GM19043 (cell line): ENCODE measurements around the gene VAMP5.
"Not testable (repeated sequence)": the region's sequence is repeated elsewhere in the genome, so short reads cannot be mapped to it uniquely, and the experiment has no call there.

Source experiments
- ATAC-seq: cut with Tn5 transposase; IDR thresholded peaks from one replicate; pipeline ENCODE4 v1.9.1; 2021; ENCODE audit warnings: low read depth; ENCODE audit not compliant: unreplicated experiment

The VAMP5 gene, protein sequence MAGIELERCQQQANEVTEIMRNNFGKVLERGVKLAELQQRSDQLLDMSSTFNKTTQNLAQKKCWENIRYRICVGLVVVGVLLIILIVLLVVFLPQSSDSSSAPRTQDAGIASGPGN

GRCh38 chr2:85584354-85584856, at the start of gene VAMP5:
Gene VAMP5 (plus strand): TSS chr2:85584431. CDS start chr2:85584491, 60 bp downstream.
- ATAC-seq: peak; percentile 58

DNA sequence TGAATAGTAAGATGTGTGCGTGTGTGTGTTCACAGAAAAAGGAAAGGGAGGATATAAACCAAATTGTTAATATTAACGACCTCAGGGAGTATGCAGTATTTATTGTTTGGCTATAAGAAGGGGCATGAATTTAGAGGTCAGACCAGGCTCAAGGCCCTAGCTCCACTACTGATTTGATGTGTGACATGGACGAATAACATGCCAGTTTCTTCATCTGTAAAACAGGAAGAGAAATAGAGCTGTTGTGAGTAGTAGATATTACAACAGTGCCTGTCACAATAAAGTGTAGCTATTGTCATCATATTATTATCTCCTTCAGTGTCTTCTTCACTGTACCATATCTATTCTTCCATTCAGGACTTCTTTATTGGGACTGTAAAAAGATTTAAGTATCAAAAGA, 49.4 kb upstream of the VAMP5 start:
- no peak for ATAC-seq

- no peak for ATAC-seq
These were observed 47.8 kb upstream of the VAMP5 start for GRCh38 chr2:85536479-85536878.

- ATAC-seq: no peak
These were observed 46.4 kb upstream of the VAMP5 start for GRCh38 chr2:85537600-85538506.

DNA sequence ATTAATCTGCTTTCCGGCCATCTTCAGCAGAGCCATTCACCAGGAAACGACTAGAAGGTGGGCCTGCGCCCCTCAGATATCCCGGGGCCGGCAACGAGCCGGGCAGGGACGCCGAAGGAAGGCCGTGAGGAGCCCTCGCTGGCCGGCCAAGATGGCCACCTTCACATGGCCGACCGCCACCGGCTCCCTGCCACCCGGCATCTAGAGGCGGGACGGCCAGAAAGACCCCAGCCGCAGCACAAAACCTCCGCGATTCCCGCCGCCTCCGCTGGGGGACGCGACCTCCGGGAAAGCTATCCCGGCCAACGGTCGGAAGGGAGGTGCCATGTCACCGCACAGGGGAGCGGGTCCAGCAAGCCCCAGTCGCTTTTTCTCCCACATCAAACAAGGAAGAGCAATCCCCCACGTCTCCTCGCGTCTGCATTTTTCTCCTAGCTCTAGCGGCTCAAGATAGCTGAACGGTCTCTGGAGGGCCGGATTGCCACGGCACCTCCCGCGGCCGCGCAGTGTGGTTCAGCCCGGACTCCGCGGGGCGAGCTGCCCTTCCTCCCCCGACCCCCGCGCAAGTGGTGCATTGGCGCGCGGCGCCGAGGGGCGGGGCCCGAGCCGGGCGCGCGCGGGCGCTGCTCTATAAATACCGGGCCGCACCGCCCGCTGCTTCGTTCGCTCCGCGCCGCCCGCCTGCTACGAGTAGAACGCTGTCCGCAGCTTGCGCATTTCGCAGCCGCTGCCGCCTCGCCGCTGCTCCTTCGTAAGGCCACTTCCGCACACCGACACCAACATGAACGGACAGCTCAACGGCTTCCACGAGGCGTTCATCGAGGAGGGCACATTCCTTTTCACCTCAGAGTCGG, 45.5 kb upstream of the VAMP5 start, which contains the start of gene MAT2A:
Gene MAT2A (plus strand): TSS at position 662 of the 854 bp plus-strand sequence. CDS start 120 bp downstream, at position 782.
- ATAC-seq: peak; percentile 60

- ATAC-seq: peak; percentile 19
These were observed 44.7 kb upstream of the VAMP5 start for GRCh38 chr2:85539361-85540132.

DNA sequence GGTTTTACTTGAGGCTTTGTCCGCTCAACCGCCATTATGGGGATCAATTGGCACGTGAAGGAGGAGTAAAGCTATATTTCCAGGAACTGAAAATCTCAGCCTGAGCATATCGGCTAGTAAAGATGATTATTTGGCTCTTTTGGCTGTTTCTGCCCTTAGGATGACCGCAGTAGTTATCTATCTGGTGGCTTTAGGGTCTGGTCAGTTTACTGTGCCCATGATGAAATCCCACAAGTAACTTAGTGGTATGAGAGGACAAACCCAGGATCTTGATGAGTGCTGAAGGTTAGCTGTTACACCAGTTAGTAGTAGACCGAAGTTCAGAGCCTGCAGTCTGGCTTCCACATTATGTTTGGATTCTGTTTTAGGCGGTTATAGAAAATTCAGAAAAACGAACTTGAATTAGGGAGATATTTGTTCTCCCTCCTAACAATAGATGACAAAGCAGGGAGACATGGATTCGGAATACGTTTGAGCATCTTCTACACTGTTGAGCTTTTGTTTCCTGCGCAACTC, 44.0 kb upstream of the VAMP5 start:
- ATAC-seq: no peak

DNA sequence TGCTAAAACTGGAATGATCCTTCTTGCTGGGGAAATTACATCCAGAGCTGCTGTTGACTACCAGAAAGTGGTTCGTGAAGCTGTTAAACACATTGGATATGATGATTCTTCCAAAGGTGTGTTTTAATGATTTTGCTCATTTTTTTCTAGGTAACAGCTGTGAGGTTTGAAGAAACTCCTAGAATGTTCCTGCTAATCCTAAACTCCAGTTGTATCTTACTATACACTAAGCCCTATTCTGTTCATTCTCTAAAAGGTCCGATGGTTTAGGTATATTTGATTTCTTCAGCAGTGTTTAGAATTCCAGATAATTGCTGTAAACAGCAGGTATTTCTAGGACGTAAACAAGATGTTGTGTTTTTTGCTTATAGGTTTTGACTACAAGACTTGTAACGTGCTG, 43.0 kb upstream of the VAMP5 start:
- no peak for ATAC-seq

DNA sequence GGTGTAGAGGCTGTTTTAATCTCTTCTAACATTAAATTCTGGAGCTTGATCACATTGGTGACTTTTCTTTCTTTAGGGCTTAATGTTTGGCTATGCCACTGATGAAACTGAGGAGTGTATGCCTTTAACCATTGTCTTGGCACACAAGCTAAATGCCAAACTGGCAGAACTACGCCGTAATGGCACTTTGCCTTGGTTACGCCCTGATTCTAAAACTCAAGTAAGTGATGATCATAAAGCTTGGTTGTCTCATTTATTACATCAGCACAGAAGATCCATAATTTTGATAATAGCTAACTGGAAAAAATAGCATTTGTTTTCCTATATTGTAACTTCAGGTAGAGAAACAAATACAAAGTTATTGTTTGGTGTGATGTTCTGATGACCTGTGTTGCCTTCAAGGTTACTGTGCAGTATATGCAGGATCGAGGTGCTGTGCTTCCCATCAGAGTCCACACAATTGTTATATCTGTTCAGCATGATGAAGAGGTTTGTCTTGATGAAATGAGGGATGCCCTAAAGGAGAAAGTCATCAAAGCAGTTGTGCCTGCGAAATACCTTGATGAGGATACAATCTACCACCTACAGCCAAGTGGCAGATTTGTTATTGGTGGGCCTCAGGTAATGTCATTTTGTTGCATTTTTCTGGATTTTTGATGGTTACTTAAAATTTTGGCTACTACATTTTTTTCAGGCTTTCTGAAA, 42.3 kb upstream of the VAMP5 start:
- no peak for ATAC-seq

- no peak for ATAC-seq
These were observed 41.5 kb upstream of the VAMP5 start for GRCh38 chr2:85542777-85543176.

- ATAC-seq: not testable (repeated sequence)
These were observed 40.0 kb upstream of the VAMP5 start for GRCh38 chr2:85544254-85544691.

GRCh38 chr2:85544915-85545779, 39.1 kb upstream of the VAMP5 start:
- ATAC-seq: not testable (repeated sequence)

DNA sequence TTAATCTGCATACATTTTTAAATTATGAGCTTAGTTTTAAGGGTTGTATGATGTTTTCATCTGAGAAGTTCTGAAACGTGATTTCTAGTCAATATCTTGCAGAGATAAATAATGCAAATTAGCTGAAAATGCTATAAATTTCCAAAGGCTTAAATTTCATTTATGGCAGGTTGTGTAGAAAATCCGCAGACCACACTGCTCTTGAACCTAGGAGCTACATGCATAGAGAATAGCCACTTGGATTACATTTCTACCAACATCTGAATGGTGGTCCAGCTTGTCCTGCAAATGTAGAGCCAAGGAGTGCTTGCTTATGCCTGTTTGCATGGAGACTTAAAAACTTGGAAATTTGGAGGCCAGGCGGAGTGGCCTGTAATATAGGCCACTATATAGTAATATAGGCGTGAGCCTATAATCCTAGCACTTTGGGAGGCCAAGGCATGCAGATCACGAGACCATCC, 38.4 kb upstream of the VAMP5 start:
- ATAC-seq: no peak

- ATAC-seq: no peak
These were observed 37.0 kb upstream of the VAMP5 start for GRCh38 chr2:85547089-85547858.

DNA sequence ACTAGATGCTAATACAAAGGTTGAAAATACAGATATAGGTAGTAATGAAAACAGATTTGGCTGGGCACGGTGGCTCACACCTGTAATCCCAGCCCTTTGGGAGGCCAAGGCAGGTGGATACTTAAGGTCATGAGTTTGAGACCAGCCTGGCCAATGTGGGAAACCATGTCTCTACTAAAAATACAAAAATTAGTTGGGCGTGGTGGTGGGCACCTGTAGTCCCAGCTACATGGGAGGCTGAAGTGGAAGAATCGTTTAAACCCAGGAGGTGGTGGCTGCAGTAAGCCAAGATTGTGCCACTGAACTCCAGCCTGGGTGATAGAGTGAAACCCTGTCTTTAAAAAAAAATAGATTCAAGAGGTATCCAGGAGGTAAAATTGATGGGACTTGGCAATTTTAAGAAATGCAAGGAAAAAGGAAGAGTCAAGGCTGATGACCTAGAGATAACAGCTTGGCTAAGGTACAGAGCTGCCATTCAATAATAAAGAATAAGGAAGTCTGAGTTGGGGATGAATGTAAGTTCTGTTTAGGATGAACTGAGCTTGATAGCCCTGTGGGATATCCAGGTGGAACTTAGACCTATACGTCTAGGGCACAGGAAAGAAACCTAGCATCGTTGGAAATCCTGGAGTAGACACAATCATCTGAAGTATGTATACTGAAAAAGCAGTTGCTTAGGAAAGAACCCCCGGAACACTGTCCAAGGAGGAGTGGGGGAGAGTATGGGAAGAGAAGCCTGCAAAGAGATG, 36.2 kb upstream of the VAMP5 start:
- ATAC-seq: no peak

GRCh38 chr2:85548608-85548900, 35.7 kb upstream of the VAMP5 start:
- ATAC-seq: no peak

DNA sequence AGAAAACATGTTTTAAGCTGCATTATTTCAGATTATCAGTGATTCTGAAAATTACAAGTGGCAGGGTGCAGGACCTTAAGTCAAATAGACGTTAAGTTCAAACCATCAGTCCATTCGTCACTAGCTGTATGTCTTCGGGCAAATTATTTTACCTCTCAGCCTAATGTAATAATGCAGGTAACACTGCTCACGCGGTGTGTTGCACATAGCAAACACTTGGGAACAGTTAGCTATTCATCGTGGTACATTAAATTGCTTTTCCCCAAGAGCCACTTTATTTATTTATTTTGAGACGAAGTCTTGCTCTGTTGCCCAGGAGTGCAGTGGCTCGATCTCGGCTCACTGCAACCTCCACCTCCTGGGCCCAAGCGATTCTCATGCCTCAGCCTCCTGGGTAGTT, 35.1 kb upstream of the VAMP5 start:
- no peak for ATAC-seq
